CD4-positive, alpha-beta T cell (primary cell): ENCODE data around the gene PID1. TPM values are rescaled to one million over a fixed set of nuclear protein-coding genes. Genes with fewer than 3 reads are reported as not detected.

Experiments used
- ATAC-seq: fragments of 200-7000 bp; cut with Tn5 transposase; one replicate; pipeline ENCODE4 v1.10.0; 2022; ENCODE audit warnings: mild to moderate bottlenecking; ENCODE audit not compliant: poor library complexity
- CTCF ChIA-PET: fragments of 350-600 bp; sonication (Branson Sonifier 250); formaldehyde crosslinking; loops from one replicate; lab custom pipeline; 2021; ENCODE audit warnings: antibody characterized with exemption, inconsistent platforms; lab: Charles Lee
- POLR2A ChIA-PET: fragments of 350-600 bp; sonication (Branson Sonifier 250); formaldehyde crosslinking; loops from one replicate; lab custom pipeline; 2021; ENCODE audit warnings: antibody characterized with exemption, inconsistent platforms; lab: Charles Lee
- DNase-seq, 14 experiments: peaks; one replicate each; pipeline ENCODE4 v3.0.0-alpha.2; 2013 to 2020; ENCODE audit warnings: mixed read lengths in 2 of 14
- H3K27ac ChIP-seq, 2 donors: one replicate each; pipeline versions ENCODE4 v1.5.1 to v1.7.0; 2013; ENCODE audit warnings: low read length in 2 of 2, low read depth in 1 of 2, mild to moderate bottlenecking in 1 of 2
- H3K27me3 ChIP-seq, 2 experiments: 1 replicate in 1 of 2; 2 replicates in 1 of 2; pipeline versions ENCODE4 v1.6.1 to v1.7.0; 2013; ENCODE audit warnings: low read length in 2 of 2, control low read depth in 1 of 2, mild to moderate bottlenecking in 1 of 2, moderate library complexity in 1 of 2; ENCODE audit not compliant: insufficient read depth in 2 of 2, control insufficient read depth in 1 of 2
- H3K36me3 ChIP-seq: one replicate; pipeline ENCODE4 v1.6.1; 2013; ENCODE audit warnings: low read length, control low read depth; ENCODE audit not compliant: insufficient read depth
- H3K4me1 ChIP-seq: one replicate; pipeline ENCODE4 v1.6.1; 2013; ENCODE audit warnings: low read length, control low read depth; ENCODE audit not compliant: insufficient read depth
- H3K4me3 ChIP-seq: one replicate; pipeline ENCODE4 v1.5.1; 2013; ENCODE audit warnings: mild to moderate bottlenecking, low read length, moderate library complexity
- H3K9me3 ChIP-seq, 2 experiments: 1 replicate in 1 of 2; 2 replicates in 1 of 2; pipeline versions ENCODE4 v1.6.1 to v1.7.0; 2013; ENCODE audit warnings: low read length in 2 of 2, mild to moderate bottlenecking in 2 of 2, control low read depth in 1 of 2, moderate library complexity in 1 of 2; ENCODE audit not compliant: control insufficient read depth in 1 of 2, insufficient read depth in 1 of 2
- H3K27ac Mint-ChIP-seq: one replicate; pipeline ENCODE4 v1.8.0; 2020; ENCODE audit warnings: mixed read lengths
- H3K27me3 Mint-ChIP-seq: one replicate; pipeline ENCODE4 v1.8.0; 2021; ENCODE audit warnings: mixed read lengths
- H3K36me3 Mint-ChIP-seq: one replicate; pipeline ENCODE4 v1.8.0; 2021; ENCODE audit warnings: low read depth, mixed read lengths
- H3K4me1 Mint-ChIP-seq: one replicate; pipeline ENCODE4 v1.8.0; 2021; ENCODE audit warnings: low read depth, mixed read lengths
- H3K4me3 Mint-ChIP-seq: one replicate; pipeline ENCODE4 v1.8.0; 2020; ENCODE audit warnings: mild to moderate bottlenecking, mixed read lengths
- H3K9me3 Mint-ChIP-seq: one replicate; pipeline ENCODE4 v1.8.0; 2020; ENCODE audit warnings: mixed read lengths
- intact Hi-C, 2 experiments: fragments of 100-400 bp; cut with DNase I in 1 of 2; cut with micrococcal nuclease in 1 of 2; formaldehyde crosslinking; loops; one replicate each; pipeline versions ENCODE4 v1.15.1 to v1.9.0; 2023 to 2025; cut with DNase I, micrococcal nuclease
- total RNA-seq, 174 experiments: library from RNA in 2 of 174; stranded (reverse) in 2 of 174; gene quantifications; one replicate each; pipeline ENCODE4 v1.2.3 and lab custom pipeline; 2021 to 2026
- TF ChIP-seq, protein P1 (sequence below): fragments of 200-600 bp; IDR thresholded peaks from one replicate; pipeline ENCODE4 v1.8.0; 2022; ENCODE audit warnings: antibody characterized with exemption, mild to moderate bottlenecking

Gene PID1
- total RNA-seq, 2 experiments from 2014 or later: 0.38 to 0.53 TPM

DNA sequence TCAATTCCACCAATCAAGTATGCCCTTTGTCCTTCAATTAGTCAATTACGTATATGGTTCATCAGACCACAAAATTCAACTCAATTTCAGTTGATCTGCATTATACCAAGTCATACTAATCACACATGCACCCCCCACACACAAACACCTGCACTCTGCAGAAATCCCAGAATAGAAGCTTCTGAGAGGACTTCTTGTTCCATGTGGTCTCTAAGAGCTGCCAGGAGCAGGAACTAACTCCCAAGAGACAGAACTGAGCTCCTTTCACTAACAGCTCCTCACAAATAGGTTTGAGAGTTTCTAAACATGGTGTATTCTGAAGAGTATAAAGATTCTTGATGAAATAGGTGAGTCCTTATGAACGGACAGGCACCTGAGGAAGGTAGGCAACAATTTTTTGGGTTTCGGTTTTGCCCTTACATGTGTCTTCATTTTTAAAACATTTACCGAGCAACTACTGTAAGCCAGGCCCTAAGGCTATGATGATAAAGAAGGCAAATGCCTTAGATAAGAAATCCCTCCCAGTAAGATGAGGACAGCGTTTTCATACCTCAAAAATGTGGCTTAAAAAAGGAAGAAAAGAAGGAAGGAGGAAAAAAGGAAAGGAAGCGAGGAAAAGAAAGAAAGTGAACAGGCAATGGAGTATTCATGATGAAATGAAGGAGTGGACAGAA is 183.1 kb downstream of the PID1 start:
- H3K36me3 Mint-ChIP-seq: no peaks in the 10 kb centered on the region
- H3K4me3 Mint-ChIP-seq: no peak overlapping the region
- H3K27me3 ChIP-seq: no peaks in the 10 kb centered on the region
- no peaks in the 10 kb centered on the region for H3K9me3 ChIP-seq
- H3K27ac ChIP-seq: no peak overlapping the region
- DNase-seq (no peak), ATAC-seq (no peak)
- POLR2A ChIA-PET: no interaction called here
- CTCF ChIA-PET: no interaction called here
- H3K4me1 Mint-ChIP-seq: no peaks in the 10 kb centered on the region
- H3K27me3 Mint-ChIP-seq: no peaks in the 10 kb centered on the region
- TF ChIP-seq, protein P1, sequence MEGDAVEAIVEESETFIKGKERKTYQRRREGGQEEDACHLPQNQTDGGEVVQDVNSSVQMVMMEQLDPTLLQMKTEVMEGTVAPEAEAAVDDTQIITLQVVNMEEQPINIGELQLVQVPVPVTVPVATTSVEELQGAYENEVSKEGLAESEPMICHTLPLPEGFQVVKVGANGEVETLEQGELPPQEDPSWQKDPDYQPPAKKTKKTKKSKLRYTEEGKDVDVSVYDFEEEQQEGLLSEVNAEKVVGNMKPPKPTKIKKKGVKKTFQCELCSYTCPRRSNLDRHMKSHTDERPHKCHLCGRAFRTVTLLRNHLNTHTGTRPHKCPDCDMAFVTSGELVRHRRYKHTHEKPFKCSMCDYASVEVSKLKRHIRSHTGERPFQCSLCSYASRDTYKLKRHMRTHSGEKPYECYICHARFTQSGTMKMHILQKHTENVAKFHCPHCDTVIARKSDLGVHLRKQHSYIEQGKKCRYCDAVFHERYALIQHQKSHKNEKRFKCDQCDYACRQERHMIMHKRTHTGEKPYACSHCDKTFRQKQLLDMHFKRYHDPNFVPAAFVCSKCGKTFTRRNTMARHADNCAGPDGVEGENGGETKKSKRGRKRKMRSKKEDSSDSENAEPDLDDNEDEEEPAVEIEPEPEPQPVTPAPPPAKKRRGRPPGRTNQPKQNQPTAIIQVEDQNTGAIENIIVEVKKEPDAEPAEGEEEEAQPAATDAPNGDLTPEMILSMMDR: no peak
- intact Hi-C loops: no loop called here
- H3K27ac Mint-ChIP-seq: no peak overlapping the region
- peaks cover 2% of the 10 kb centered on the region for H3K9me3 Mint-ChIP-seq
- no peak overlapping the region for H3K4me3 ChIP-seq
- H3K4me1 ChIP-seq: no peaks in the 10 kb centered on the region
- no peaks in the 10 kb centered on the region for H3K36me3 ChIP-seq

DNA sequence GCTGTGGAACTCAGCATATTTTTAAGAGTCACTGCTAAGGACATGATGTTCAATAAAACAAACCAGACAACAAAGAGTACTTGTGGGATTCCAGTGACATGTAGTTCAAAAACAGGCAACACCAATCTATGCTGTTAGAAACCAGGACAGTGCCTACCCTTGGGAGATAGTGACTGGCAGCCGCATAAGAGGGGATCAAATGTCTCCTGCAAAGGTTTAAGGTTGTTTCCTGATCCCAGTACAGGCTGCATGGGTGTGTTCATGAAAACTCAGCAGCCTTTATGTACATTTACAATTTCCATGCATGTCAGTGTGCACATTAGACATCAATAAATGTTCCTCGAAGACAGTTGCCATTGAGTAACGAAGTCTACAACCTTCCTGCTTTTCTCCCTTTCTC is 183.8 kb downstream of the PID1 start:
- TF ChIP-seq, protein P1: no peak
- H3K4me1 Mint-ChIP-seq: no peaks in the 10 kb centered on the region
- H3K4me1 ChIP-seq: no peaks in the 10 kb centered on the region
- ChIA-PET POLR2A (no interaction called here), CTCF (no interaction called here)
- H3K27ac ChIP-seq: no peak overlapping the region
- peaks cover 2% of the 10 kb centered on the region for H3K9me3 Mint-ChIP-seq
- ATAC-seq: no peak
- H3K27me3 Mint-ChIP-seq: no peaks in the 10 kb centered on the region
- intact Hi-C loops: no loop called here
- no peak for DNase-seq
- H3K4me3 ChIP-seq: no peak overlapping the region
- H3K9me3 ChIP-seq: no peaks in the 10 kb centered on the region
- H3K4me3 Mint-ChIP-seq: no peak overlapping the region
- H3K27me3 ChIP-seq: no peaks in the 10 kb centered on the region
- H3K36me3 ChIP-seq: no peaks in the 10 kb centered on the region
- H3K27ac Mint-ChIP-seq: no peak overlapping the region
- H3K36me3 Mint-ChIP-seq: no peaks in the 10 kb centered on the region

DNA sequence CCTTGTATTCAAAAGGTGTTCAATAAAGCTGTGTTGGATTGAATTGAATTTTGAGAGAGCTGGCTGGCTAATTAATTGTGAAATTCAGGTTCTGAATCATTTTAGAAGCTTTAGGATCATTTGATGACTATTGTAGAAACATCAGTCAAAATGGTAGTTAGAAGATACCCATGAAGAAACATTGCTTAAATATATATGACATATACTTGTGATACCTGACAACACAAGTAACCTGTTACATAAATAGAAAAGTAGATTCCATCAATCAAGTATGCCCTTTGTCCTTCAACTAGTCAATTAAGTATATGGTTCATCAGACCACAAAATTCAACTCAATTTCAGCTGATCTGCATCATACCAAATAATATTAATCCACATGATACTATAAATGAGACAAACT is 185.6 kb downstream of the PID1 start:
- H3K27ac ChIP-seq: no peak overlapping the region
- no peak for DNase-seq
- H3K4me3 ChIP-seq: no peak overlapping the region
- no peaks in the 10 kb centered on the region for H3K36me3 Mint-ChIP-seq
- H3K36me3 ChIP-seq: no peaks in the 10 kb centered on the region
- no peaks in the 10 kb centered on the region for H3K27me3 Mint-ChIP-seq
- POLR2A ChIA-PET: no interaction called here
- no peak overlapping the region for H3K4me3 Mint-ChIP-seq
- TF ChIP-seq, protein P1: no peak
- H3K27ac Mint-ChIP-seq: no peak overlapping the region
- H3K9me3 ChIP-seq: no peaks in the 10 kb centered on the region
- ATAC-seq: no peak
- H3K4me1 Mint-ChIP-seq: no peaks in the 10 kb centered on the region
- CTCF ChIA-PET: no interaction called here
- H3K27me3 ChIP-seq: no peaks in the 10 kb centered on the region
- no peaks in the 10 kb centered on the region for H3K4me1 ChIP-seq
- peaks cover 5% of the 10 kb centered on the region for H3K9me3 Mint-ChIP-seq
- intact Hi-C loops: no loop called here
